Mucosa of descending colon (tissue), 3 donors: ENCODE measurements around the gene NCR3LG1. TPM values are rescaled to one million over a fixed set of nuclear protein-coding genes. Genes with fewer than 3 reads are reported as not detected.

Experiments used
- ATAC-seq: fragments of 200-7000 bp; cut with Tn5 transposase; one replicate; pipeline ENCODE4 v1.9.1; 2020; ENCODE audit warnings: mild to moderate bottlenecking, moderate library complexity
- DNase-seq, 3 donors: peaks; one replicate each; pipeline ENCODE4 v3.0.0-alpha.2; 2020
- H3K36me3 ChIP-seq: fragments of 200-600 bp; one replicate; pipeline ENCODE4 v1.8.0; 2021; ENCODE audit warnings: low read depth, mild to moderate bottlenecking
- H3K4me1 ChIP-seq: fragments of 200-600 bp; one replicate; pipeline ENCODE4 v1.8.0; 2021; ENCODE audit warnings: low read depth, mild to moderate bottlenecking
- H3K4me3 ChIP-seq: fragments of 200-600 bp; one replicate; pipeline ENCODE4 v1.8.0; 2021; ENCODE audit warnings: mild to moderate bottlenecking
- H3K9me3 ChIP-seq: fragments of 200-600 bp; one replicate; pipeline ENCODE4 v1.8.0; 2021; ENCODE audit warnings: mild to moderate bottlenecking
- intact Hi-C, 2 donors: fragments of 100-400 bp; cut with DNase I in 1 of 2; cut with micrococcal nuclease in 1 of 2; formaldehyde crosslinking; loops; one replicate each; pipeline versions ENCODE4 v1.11.0 to v1.11.1; 2022; cut with DNase I, micrococcal nuclease
- total RNA-seq, 3 donors: library from RNA; stranded (reverse); fragmentation: NEBNext Ultra II Directional in 2 of 3; extraction: Animal tissue kit (Norgen Biotek cat#: 25700) in 2 of 3; gene quantifications; one replicate each; pipeline versions ENCODE4 v1.2.1 to v1.2.4, GENCODE V29; 2021 to 2023
- TF ChIP-seq, protein P1 (sequence below): fragments of 200-600 bp; IDR thresholded peaks from one replicate; pipeline ENCODE4 v1.8.0; 2022; ENCODE audit warnings: antibody characterized with exemption, mild to moderate bottlenecking
- donor health status: DM: no; HTN: no; CAD: no; lungs with moderate emphysema.
- donor health status: DM: no; HTN: no; CAD: no.
- donor health status: DM: no; HTN: yes; CAD: no.

The NCR3LG1 gene
- total RNA-seq, 3 donors from 2014 or later = 6.0 to 16.7 (median 10.7) TPM

DNA sequence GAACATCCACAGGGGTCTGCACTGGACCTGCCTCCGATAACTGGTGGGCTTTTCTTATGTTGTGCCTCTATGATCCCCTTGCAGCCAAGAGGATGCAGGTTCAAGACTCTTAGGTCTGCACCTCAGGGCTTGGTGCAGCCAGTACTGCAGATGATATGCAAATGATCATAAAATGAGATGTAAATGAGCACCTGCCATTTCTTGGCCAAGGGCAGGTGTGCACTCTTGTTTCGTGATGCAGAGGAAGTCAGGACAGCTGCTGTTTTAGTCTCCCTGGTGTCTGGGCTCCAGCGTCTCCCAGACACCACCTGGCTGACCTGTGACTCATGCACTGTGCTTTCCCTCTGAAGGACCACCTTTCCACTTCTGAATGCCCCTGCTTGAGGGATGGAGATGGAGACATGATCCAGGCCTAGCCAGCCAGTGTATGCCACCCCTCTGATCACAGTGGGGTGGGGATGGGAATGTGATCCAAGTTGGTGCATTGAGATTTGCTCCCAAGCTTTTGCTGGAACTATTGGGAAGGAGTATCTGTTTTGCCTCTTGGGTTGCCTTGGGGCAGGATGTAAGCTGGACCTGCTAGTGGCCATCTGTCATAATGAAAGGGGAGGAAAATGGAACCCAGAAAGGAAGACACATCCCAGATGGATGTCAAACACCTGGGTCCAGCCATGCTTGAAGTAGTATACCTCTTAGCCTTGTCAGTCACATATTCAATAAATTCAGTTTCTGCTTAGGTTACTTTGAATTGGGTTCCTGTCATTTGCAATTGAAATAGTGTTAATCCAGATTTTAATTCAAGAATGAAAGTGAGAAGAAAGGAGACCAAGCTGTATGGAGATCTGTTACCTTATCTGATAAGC lies 40.1 kb downstream of the NCR3LG1 start:
- Histone ChIP-seq H3K9me3 (no peaks in the 10 kb centered on the region), H3K4me3 (no peak overlapping the region), H3K4me1 (peaks cover 7% of the 10 kb centered on the region), H3K36me3 (no peaks in the 10 kb centered on the region)
- ATAC-seq (no peak), DNase-seq (no peak)
- intact Hi-C loops = no loop called here
- TF ChIP-seq, protein P1, sequence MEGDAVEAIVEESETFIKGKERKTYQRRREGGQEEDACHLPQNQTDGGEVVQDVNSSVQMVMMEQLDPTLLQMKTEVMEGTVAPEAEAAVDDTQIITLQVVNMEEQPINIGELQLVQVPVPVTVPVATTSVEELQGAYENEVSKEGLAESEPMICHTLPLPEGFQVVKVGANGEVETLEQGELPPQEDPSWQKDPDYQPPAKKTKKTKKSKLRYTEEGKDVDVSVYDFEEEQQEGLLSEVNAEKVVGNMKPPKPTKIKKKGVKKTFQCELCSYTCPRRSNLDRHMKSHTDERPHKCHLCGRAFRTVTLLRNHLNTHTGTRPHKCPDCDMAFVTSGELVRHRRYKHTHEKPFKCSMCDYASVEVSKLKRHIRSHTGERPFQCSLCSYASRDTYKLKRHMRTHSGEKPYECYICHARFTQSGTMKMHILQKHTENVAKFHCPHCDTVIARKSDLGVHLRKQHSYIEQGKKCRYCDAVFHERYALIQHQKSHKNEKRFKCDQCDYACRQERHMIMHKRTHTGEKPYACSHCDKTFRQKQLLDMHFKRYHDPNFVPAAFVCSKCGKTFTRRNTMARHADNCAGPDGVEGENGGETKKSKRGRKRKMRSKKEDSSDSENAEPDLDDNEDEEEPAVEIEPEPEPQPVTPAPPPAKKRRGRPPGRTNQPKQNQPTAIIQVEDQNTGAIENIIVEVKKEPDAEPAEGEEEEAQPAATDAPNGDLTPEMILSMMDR = no peak

DNA sequence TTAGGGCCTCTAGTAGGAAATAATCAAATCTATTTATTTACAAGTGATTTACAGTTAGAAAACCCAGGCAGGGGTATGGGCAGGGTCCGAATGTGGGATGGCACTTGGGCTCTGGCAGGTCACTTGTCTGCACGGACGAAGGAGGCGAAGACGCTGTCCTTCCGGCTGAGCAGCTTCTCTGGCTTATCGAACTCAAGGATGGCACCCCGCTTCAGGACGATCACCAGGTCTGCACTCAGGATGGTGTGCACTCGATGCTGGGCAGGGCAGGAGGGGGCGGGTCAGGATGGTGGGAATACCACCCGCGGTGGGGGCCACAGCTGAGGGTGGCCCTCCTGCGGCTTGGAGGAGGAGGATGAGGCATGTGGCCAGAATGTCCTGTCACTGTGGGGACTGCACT lies 41.3 kb downstream of the NCR3LG1 start:
- ATAC-seq = no peak
- Histone ChIP-seq H3K4me3 (no peak overlapping the region), H3K4me1 (peaks cover 7% of the 10 kb centered on the region), H3K36me3 (no peaks in the 10 kb centered on the region), H3K9me3 (no peaks in the 10 kb centered on the region)
- TF ChIP-seq, protein P1 = no peak
- intact Hi-C loops = no loop called here
- no peak for DNase-seq

DNA sequence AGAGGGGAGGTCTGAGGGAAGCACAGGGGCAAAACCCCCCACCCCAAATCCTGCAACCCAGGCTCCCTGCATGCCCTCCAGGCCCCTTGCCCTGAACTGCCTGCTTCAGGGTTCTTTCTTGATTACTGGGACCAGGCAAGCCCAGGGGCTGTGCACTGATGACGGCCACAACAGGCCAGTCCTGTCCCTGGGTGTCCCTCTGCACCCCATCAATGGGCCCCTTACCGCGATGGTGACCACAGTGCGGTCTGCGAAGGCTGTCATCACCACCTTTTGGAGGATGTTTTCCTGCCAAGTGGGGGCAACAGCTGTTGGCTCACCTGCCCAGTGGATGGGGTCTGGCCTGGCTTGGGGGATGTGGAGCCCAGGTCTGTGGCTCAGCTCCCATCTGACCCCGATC lies 41.9 kb downstream of the NCR3LG1 start:
- intact Hi-C loops = no loop called here
- H3K4me3 ChIP-seq = no peak overlapping the region
- no peaks in the 10 kb centered on the region for H3K9me3 ChIP-seq
- TF ChIP-seq, protein P1 = no peak
- no peak for ATAC-seq
- peaks cover 6% of the 10 kb centered on the region for H3K4me1 ChIP-seq
- DNase-seq = no peak
- no peaks in the 10 kb centered on the region for H3K36me3 ChIP-seq

DNA sequence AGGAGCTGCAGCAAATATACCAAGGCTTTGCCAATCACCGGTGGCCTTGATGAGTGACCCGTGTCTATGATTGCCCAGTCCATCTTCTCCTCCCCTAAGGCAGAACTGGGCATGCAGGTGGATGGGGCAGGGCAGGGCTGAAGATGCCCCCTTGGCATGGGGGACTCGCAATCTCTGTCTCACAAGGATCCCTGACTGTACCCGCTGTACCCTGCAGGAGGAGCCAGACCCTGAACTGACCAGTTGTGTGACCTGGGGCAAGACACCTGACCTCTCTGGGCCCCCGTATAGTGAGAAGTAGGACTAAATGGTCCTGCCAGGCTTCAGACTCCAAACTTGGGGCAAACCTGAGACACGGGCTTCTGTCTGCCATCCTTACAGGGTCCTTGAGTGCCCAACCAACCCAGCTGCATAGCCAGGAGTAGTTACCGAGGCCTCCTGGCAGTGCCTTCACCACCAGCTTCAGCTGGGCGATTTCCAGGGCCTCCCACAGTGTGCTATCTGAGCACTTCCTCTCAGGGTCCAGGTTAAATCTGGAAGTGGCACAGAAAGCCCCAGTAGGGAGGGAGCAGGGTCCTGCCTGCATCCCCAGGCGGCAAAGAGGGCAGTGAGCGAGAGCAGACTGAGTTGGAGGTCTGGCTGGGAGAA lies 43.3 kb downstream of the NCR3LG1 start:
- ATAC-seq = no peak
- intact Hi-C loops = no loop called here
- H3K4me3 ChIP-seq = no peak overlapping the region
- no peaks in the 10 kb centered on the region for H3K9me3 ChIP-seq
- H3K36me3 ChIP-seq = no peaks in the 10 kb centered on the region
- DNase-seq = no peak
- TF ChIP-seq, protein P1 = no peak
- H3K4me1 ChIP-seq = no peaks in the 10 kb centered on the region

DNA sequence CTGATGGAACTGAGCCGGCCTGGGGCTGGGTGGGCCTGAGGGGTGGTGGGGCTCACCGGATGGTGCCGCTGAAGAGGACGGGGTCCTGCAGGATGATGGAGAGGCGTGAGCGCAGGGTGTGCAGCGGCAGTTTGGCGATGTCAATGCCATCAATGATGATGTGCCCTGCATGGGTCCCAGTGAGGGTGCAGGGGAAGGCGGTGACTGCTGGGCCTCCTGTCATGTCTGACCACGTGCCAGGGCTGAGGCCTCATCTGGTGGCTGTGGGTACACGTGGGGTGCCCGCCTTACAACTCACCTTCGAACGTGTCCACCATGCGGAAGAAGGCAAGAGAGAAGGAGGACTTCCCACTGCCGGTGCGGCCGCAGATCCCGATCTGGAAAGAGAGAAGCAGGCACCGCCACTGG lies 44.0 kb downstream of the NCR3LG1 start:
- Histone ChIP-seq H3K4me1 (no peaks in the 10 kb centered on the region), H3K36me3 (no peaks in the 10 kb centered on the region), H3K9me3 (no peaks in the 10 kb centered on the region), H3K4me3 (no peak overlapping the region)
- intact Hi-C loops = no loop called here
- DNase-seq (no peak), ATAC-seq (no peak)
- TF ChIP-seq, protein P1 = no peak
